ENCODE measurements around the gene TMC4. TPM values are rescaled to one million over a fixed set of nuclear protein-coding genes. Genes with fewer than 3 reads are reported as not detected.
"Not testable (repeated sequence)": the region's sequence is repeated elsewhere in the genome, so short reads cannot be mapped to it uniquely, and the experiment has no call there.

Gene TMC4
- polyA plus RNA-seq, 3 donors: 1.5 to 2.5 (median 2.1) TPM

DNA sequence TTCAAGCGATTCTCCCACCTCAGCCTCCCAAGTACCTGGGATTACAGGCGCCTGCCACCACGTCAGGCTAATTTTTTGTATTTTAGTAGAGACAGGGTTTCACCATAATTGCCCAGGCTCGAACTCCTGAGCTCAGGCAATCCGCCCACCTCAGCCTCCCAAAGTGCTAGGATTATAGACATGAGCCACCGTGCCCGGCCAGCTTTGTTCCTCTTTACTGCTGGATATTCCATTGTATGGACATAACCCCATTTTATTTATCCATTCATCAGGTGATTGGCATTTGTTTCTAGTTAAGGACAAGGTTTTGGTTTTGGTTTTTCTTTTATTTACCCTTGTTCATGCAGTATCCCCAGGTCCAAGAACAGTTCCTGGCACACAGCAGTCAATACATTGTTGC, 23.6 kb upstream of the TMC4 start:
- Histone ChIP-seq H3K79me2 (ENCODE audit: insufficient read depth, low read length) (peaks cover 39% of the 10 kb centered on the region), H3K9me3 (replicated peaks in 1 of 2; ENCODE audit: control insufficient read depth in 1 of 2, insufficient read depth in 1 of 2, low read length in 2 of 2) (no peaks in the 10 kb centered on the region), H3K4me2 (replicated peaks; ENCODE audit: extremely low read depth, low read length, poor library complexity, severe bottlenecking) (no peak overlapping the region), H3K4me3 (replicated peaks in 1 of 3; ENCODE audit: low read depth in 2 of 3, low read length in 3 of 3) (no peak overlapping the region), H3K27ac (ENCODE audit: low read depth in 1 of 2, low read length in 2 of 2) (no peak overlapping the region), H4K20me1 (ENCODE audit: insufficient read depth, low read length) (peaks cover 22% of the 10 kb centered on the region), H3K27me3 (ENCODE audit: control insufficient read depth in 2 of 2, insufficient read depth in 2 of 2, low read length in 2 of 2) (no peaks in the 10 kb centered on the region), H3K4me1 (ENCODE audit: control insufficient read depth in 1 of 2, insufficient read depth in 2 of 2, low read length in 2 of 2) (peaks cover 27 to 29% of the 10 kb centered on the region in 2 donors), H3K36me3 (replicated peaks in 1 of 2; ENCODE audit: control insufficient read depth in 1 of 2, insufficient read depth in 2 of 2, low read length in 2 of 2) (peaks cover 24 to 49% of the 10 kb centered on the region in 2 donors), H3K9ac (ENCODE audit: insufficient read depth, low read length, poor library complexity, severe bottlenecking) (no peak overlapping the region), H2AFZ (ENCODE audit: insufficient read depth, low read depth, low read length, poor library complexity, severe bottlenecking) (no peak overlapping the region)
- no peak overlapping the region for H3K4me3 Mint-ChIP-seq
- H3K36me3 Mint-ChIP-seq: peaks cover 50 to 60% of the 10 kb centered on the region in 2 donors
- DNase-seq: peak in 1 of 3 donors; percentile 78
- peaks cover 0 to 4% (median 0%) of the 10 kb centered on the region in 7 donors for H3K9me3 Mint-ChIP-seq
- WGBS (ENCODE audit: insufficient coverage): no CpG with 5 or more reads among the region's 7 CpGs
- peaks cover 26% of the 10 kb centered on the region for H3K4me1 Mint-ChIP-seq
- no peak overlapping the region for H3K27ac Mint-ChIP-seq
- intact Hi-C loops (cut with micrococcal nuclease): loop anchor here (10.0 kb wide), 2 partner anchors 248 to 1458 kb away; partner anchors contain the start of genes LENG8 (in 1 of the 2) and U2AF2 (in 1 of the 2)
- TF ChIP-seq, protein P1, sequence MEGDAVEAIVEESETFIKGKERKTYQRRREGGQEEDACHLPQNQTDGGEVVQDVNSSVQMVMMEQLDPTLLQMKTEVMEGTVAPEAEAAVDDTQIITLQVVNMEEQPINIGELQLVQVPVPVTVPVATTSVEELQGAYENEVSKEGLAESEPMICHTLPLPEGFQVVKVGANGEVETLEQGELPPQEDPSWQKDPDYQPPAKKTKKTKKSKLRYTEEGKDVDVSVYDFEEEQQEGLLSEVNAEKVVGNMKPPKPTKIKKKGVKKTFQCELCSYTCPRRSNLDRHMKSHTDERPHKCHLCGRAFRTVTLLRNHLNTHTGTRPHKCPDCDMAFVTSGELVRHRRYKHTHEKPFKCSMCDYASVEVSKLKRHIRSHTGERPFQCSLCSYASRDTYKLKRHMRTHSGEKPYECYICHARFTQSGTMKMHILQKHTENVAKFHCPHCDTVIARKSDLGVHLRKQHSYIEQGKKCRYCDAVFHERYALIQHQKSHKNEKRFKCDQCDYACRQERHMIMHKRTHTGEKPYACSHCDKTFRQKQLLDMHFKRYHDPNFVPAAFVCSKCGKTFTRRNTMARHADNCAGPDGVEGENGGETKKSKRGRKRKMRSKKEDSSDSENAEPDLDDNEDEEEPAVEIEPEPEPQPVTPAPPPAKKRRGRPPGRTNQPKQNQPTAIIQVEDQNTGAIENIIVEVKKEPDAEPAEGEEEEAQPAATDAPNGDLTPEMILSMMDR (IDR thresholded peaks at IDR 0.05): no peak
- H3K27me3 Mint-ChIP-seq (ENCODE audit: low read depth in 3 of 3): peaks cover 0 to 1% (median 0%) of the 10 kb centered on the region in 3 donors

DNA sequence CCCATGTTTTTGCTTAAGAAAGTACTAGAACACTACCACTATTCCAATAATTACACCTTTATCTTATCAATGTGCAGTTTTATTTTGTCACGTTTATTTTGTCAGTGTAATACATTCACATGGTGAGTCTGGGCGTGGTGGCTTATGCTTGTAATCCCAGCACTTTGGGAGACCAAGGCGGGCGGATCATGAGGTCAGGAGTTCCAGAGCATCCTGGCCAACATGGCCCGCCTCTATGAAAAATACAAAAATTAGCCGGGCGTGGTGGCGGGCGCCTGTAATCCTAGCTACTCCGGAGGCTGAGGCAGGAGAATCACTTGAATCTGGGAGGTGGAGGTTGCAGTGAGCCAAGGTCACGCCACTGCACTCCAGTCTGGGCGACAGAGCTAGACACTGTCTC, 21.5 kb upstream of the TMC4 start:
- not testable (repeated sequence) for H3K27ac ChIP-seq (ENCODE audit: low read depth in 1 of 2, low read length in 2 of 2); H3K9ac ChIP-seq (ENCODE audit: insufficient read depth, low read length, poor library complexity, severe bottlenecking); H3K9me3 ChIP-seq (replicated peaks in 1 of 2; ENCODE audit: control insufficient read depth in 1 of 2, insufficient read depth in 1 of 2, low read length in 2 of 2); H3K27me3 Mint-ChIP-seq (ENCODE audit: low read depth in 3 of 3); H3K9me3 Mint-ChIP-seq; H3K4me3 ChIP-seq (replicated peaks in 1 of 3; ENCODE audit: low read depth in 2 of 3, low read length in 3 of 3); H3K27ac Mint-ChIP-seq; DNase-seq; H3K4me3 Mint-ChIP-seq; H3K27me3 ChIP-seq (ENCODE audit: control insufficient read depth in 2 of 2, insufficient read depth in 2 of 2, low read length in 2 of 2); H2AFZ ChIP-seq (ENCODE audit: insufficient read depth, low read depth, low read length, poor library complexity, severe bottlenecking); H3K4me2 ChIP-seq (replicated peaks; ENCODE audit: extremely low read depth, low read length, poor library complexity, severe bottlenecking)
- peaks cover 41 to 54% of the 10 kb centered on the region in 2 donors for H3K36me3 Mint-ChIP-seq
- peaks cover 27% of the 10 kb centered on the region for H3K79me2 ChIP-seq (ENCODE audit: insufficient read depth, low read length)
- 98% methylated on average over 4 of the region's 12 CpGs for WGBS (ENCODE audit: insufficient coverage)
- H4K20me1 ChIP-seq (ENCODE audit: insufficient read depth, low read length): peaks cover 18% of the 10 kb centered on the region
- H3K4me1 ChIP-seq (ENCODE audit: control insufficient read depth in 1 of 2, insufficient read depth in 2 of 2, low read length in 2 of 2): peaks cover 19 to 23% of the 10 kb centered on the region in 2 donors
- intact Hi-C loops (cut with micrococcal nuclease): loop anchor here (10.0 kb wide), 2 partner anchors 250 to 1460 kb away; partner anchors contain the start of genes LENG8 (in 1 of the 2) and U2AF2 (in 1 of the 2)
- peaks cover 23% of the 10 kb centered on the region for H3K4me1 Mint-ChIP-seq
- peaks cover 20 to 45% of the 10 kb centered on the region in 2 donors for H3K36me3 ChIP-seq (replicated peaks in 1 of 2; ENCODE audit: control insufficient read depth in 1 of 2, insufficient read depth in 2 of 2, low read length in 2 of 2)

Data from CD14-positive monocyte (primary cell).